K562 (cell line): ENCODE measurements around the gene TBX10.

Source experiments
- CTCF ChIP-seq, 3 experiments: IDR thresholded peaks in 2 of 3; conservative IDR thresholded peaks in 1 of 3; 2 replicates each; pipeline ENCODE4 v1.5.1; 2011 to 2012; ENCODE audit warnings: low read length in 3 of 3, mild to moderate bottlenecking in 3 of 3, control low read depth in 2 of 3, improper control_type of control experiment in 1 of 3, inconsistent platforms in 1 of 3, low read depth in 1 of 3, mixed read lengths in 1 of 3, moderate library complexity in 1 of 3; ENCODE audit not compliant: insufficient read depth in 2 of 3
- EGR1 ChIP-seq: fragments of 450-650 bp; conservative IDR thresholded peaks from 2 replicates; pipeline ENCODE4 v1.6.1; 2017; ENCODE audit warnings: mild to moderate bottlenecking
- JUND ChIP-seq, 2 experiments: IDR thresholded peaks; 2 replicates in 1 of 2; 3 replicates in 1 of 2; pipeline ENCODE4 v1.6.1; 2011; ENCODE audit warnings: borderline replicate concordance in 2 of 2, low read depth in 2 of 2, low read length in 2 of 2, improper control_type of control experiment in 1 of 2, missing biosample characterization in 1 of 2, missing genetic modification characterization in 1 of 2, missing genetic modification reagents in 1 of 2
- KLF1 ChIP-seq: fragments of 450-650 bp; IDR thresholded peaks from 2 replicates; pipeline ENCODE4 v1.6.1; 2016; ENCODE audit warnings: missing genetic modification characterization, missing compliant biosample characterization
- NFYB ChIP-seq: IDR thresholded peaks from 2 replicates; pipeline ENCODE4 v1.6.1; 2011; ENCODE audit warnings: mild to moderate bottlenecking, moderate library complexity; ENCODE audit not compliant: insufficient read length; ENCODE audit errors: extremely low read depth
- ZFP30 ChIP-seq: fragments of 250-450 bp; sonication (Bioruptor Pico); IDR thresholded peaks from 2 replicates; pipeline ENCODE4 v1.8.0; 2022; ENCODE audit warnings: moderate library complexity, mild to moderate bottlenecking, inconsistent platforms, borderline replicate concordance
- ZNF830 ChIP-seq: fragments of 250-450 bp; sonication (Bioruptor Pico); IDR thresholded peaks from 2 replicates; pipeline ENCODE4 v1.5.0; 2021; ENCODE audit warnings: mild to moderate bottlenecking
- TF ChIP-seq, protein P1 (sequence below): fragments of 250-450 bp; sonication (Bioruptor Pico); IDR thresholded peaks from 2 replicates; pipeline ENCODE4 v1.8.0; 2021; ENCODE audit warnings: borderline replicate concordance, mild to moderate bottlenecking, moderate library complexity; ENCODE audit not compliant: poor library complexity, severe bottlenecking

DNA sequence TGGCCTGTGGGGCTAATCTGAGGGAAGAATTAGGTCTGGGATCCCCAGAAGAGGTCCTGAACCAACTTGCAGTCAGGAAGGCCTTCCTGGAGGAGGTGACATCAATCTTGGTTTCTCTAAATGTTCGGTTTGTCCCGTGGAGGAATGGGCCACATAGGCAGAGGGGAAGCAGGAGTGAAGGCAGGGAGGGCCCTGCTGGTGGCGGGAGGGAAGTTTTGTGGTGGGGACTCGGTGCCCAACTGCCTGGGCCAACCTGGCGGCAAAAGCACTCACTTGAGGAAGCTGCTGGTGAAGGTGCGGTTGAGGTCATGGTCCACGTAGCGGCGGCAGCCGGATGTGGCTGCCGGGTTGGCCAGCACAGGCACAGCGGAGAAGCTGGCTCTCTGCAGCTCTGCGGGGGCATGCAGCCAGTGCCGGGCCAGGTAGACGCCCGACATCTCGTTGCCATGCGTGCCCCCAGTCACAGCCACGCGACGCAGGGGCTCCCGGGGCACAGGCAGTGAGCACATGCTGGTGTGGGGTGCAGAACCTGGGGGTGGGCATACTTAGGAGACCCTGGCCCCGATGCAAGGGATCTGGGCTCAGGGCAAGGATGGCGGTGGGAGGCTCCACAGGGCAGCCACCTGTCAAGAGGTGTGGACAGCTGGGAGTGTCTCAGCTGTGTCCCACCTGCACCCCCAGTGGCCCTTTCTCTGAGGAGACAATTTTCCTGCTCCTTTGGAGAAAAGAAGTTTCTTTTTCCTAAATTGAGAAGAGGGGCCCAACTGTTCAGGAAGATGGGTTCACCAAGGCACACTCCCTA lies 7.2 kb upstream of the TBX10 start:
- TF ChIP-seq, protein P1, sequence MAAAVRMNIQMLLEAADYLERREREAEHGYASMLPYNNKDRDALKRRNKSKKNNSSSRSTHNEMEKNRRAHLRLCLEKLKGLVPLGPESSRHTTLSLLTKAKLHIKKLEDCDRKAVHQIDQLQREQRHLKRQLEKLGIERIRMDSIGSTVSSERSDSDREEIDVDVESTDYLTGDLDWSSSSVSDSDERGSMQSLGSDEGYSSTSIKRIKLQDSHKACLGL (CRISPR knock-in tag) = no peak
- TF ChIP-seq JUND (IDR thresholded peaks at IDR 0.05; ENCODE audit: borderline replicate concordance, low read depth, low read length) (no peak), JUND (tag; IDR thresholded peaks at IDR 0.05; ENCODE audit: borderline replicate concordance, low read depth, low read length) (no peak), ZNF830 (CRISPR knock-in tag) (no peak), KLF1 (tag) (no peak), EGR1 (no peak), NFYB (no peak), ZFP30 (no peak), CTCF (IDR thresholded peaks at IDR 0.05 in 2 of 3, conservative IDR thresholded peaks at IDR 0.05 in 1 of 3; ENCODE audit: insufficient read depth in 2 of 3, low read depth in 1 of 3, low read length in 3 of 3) (no peak)
